Keratinocyte (primary cell): ENCODE results near the gene NUAK1. TPM values are rescaled to one million over a fixed set of nuclear protein-coding genes. Genes with fewer than 3 reads are reported as not detected.
"Not testable (repeated sequence)": the region's sequence is repeated elsewhere in the genome, so short reads cannot be mapped to it uniquely, and the experiment has no call there.

Source experiments
- DNase-seq: peaks from one replicate; pipeline ENCODE4 v3.0.0-alpha.2; 2011; ENCODE audit warnings: low read depth, missing footprints, low spot score
- FAIRE-seq: peaks from 2 replicates; lab custom pipeline; 2011; peaks lifted over from hg19 to GRCh38; lab: Jason Lieb, UNC
- H2AFZ ChIP-seq: 2 replicates; pipeline ENCODE4 v1.6.0; 2012; ENCODE audit warnings: low read length, control low read depth, inconsistent platforms; ENCODE audit not compliant: control insufficient read depth
- H3K27ac ChIP-seq: 2 replicates; pipeline ENCODE4 v1.5.1; 2011; ENCODE audit warnings: low read length; ENCODE audit not compliant: control insufficient read depth, insufficient read depth
- H3K27me3 ChIP-seq: 3 replicates; pipeline ENCODE4 v1.6.0; 2011; ENCODE audit warnings: low read length; ENCODE audit not compliant: control insufficient read depth, insufficient read depth; ENCODE audit errors: extremely low read depth
- H3K36me3 ChIP-seq, 2 experiments: 2 replicates in 1 of 2; 3 replicates in 1 of 2; pipeline ENCODE4 v1.5.1; 2011; ENCODE audit warnings: low read length in 2 of 2, mild to moderate bottlenecking in 1 of 2; ENCODE audit not compliant: control insufficient read depth in 2 of 2, insufficient read depth in 2 of 2; ENCODE audit errors: extremely low read depth in 1 of 2
- H3K4me1 ChIP-seq: 3 replicates; pipeline ENCODE4 v1.5.1; 2011; ENCODE audit warnings: low read length; ENCODE audit not compliant: control insufficient read depth, insufficient read depth; ENCODE audit errors: extremely low read depth
- H3K4me2 ChIP-seq: 3 replicates; pipeline ENCODE4 v1.6.0; 2011; ENCODE audit warnings: low read depth, low read length; ENCODE audit not compliant: control insufficient read depth, insufficient read depth; ENCODE audit errors: extremely low read depth
- H3K4me3 ChIP-seq, 3 experiments: fragments of 200-600 bp in 1 of 3; sonication (generic) in 1 of 3; 2 replicates in 2 of 3; 3 replicates in 1 of 3; pipeline ENCODE4 v1.5.1; 2011 to 2016; ENCODE audit warnings: low read length in 3 of 3, mild to moderate bottlenecking in 3 of 3, control low read depth in 2 of 3, inconsistent platforms in 1 of 3, low read depth in 1 of 3, mixed read lengths in 1 of 3, mixed run types in 1 of 3, moderate library complexity in 1 of 3; ENCODE audit not compliant: control insufficient read depth in 2 of 3, insufficient read depth in 2 of 3; ENCODE audit errors: extremely low read depth in 1 of 3
- H3K79me2 ChIP-seq: 2 replicates; pipeline ENCODE4 v1.6.0; 2012; ENCODE audit warnings: low read length; ENCODE audit not compliant: control insufficient read depth, insufficient read depth
- H3K9ac ChIP-seq: 3 replicates; pipeline ENCODE4 v1.6.0; 2011; ENCODE audit warnings: low read length; ENCODE audit not compliant: control insufficient read depth, insufficient read depth; ENCODE audit errors: extremely low read depth
- H3K9me1 ChIP-seq: 3 replicates; pipeline ENCODE4 v1.6.0; 2011; ENCODE audit warnings: low read length; ENCODE audit not compliant: control insufficient read depth, insufficient read depth; ENCODE audit errors: extremely low read depth
- H3K9me3 ChIP-seq: 2 replicates; pipeline ENCODE4 v1.5.1; 2012; ENCODE audit warnings: low read depth, low read length; ENCODE audit not compliant: control insufficient read depth
- H4K20me1 ChIP-seq: 3 replicates; pipeline ENCODE4 v1.6.0; 2011; ENCODE audit warnings: low read length; ENCODE audit not compliant: control insufficient read depth, insufficient read depth; ENCODE audit errors: extremely low read depth
- CTCF ChIP-seq, 3 experiments: IDR thresholded peaks in 1 of 3; conservative IDR thresholded peaks in 1 of 3; optimal IDR thresholded peaks in 1 of 3; 2 replicates in 2 of 3; 3 replicates in 1 of 3; pipeline versions ENCODE3 to v1.5.1; 2011; ENCODE audit warnings: low read length in 3 of 3, mild to moderate bottlenecking in 3 of 3, moderate library complexity in 2 of 3, control low read depth in 1 of 3, inconsistent platforms in 1 of 3; ENCODE audit not compliant: insufficient read depth in 2 of 3; ENCODE audit errors: extremely low read depth in 1 of 3
- EZH2 ChIP-seq: IDR thresholded peaks from one replicate; pipeline ENCODE4 v1.6.1; 2012; ENCODE audit warnings: inconsistent platforms, mild to moderate bottlenecking, low read length, moderate library complexity
- dilution Hi-C: fragments of 300-500 bp; cut with MboI; formaldehyde crosslinking; loops from one replicate; pipeline ENCODE4 v1.7.0; 2020; ENCODE audit warnings: low sequenced_read_pairs; ENCODE audit not compliant: extremely low pct_ligation_motif_present
- polyA plus RNA-seq, 5 experiments: library from polyadenylated mRNA; depleted of rRNA in 3 of 5; stranded (reverse) in 3 of 5; stranded (forward) in 1 of 5; unstranded in 1 of 5; fragments of >200 nt; gene quantifications; 1 replicate in 1 of 5; 2 replicates in 3 of 5; 3 replicates in 1 of 5; pipeline versions ENCODE4 v1.2.1 to v1.2.3, GENCODE V29; 2011 to 2012; ENCODE audit warnings: missing spikeins in 2 of 5, low read depth in 1 of 5, low replicate concordance in 1 of 5

NUAK1 gene
- polyA plus RNA-seq, 1 donor (not counting 4 experiments of a cell fraction or from before 2014, with no cell fraction given) = 12.3 TPM

- Histone ChIP-seq H3K9me3 (no peaks in the 10 kb centered on the region), H3K9ac (no peak overlapping the region), H4K20me1 (no peaks in the 10 kb centered on the region), H3K4me2 (no peak overlapping the region), H3K27ac (no peak overlapping the region), H3K4me1 (peaks cover 18% of the 10 kb centered on the region), H3K79me2 (peaks cover 9% of the 10 kb centered on the region), H3K4me3 (no peak overlapping the region), H3K27me3 (no peaks in the 10 kb centered on the region), H2AFZ (no peak overlapping the region), H3K36me3 (no peaks in the 10 kb centered on the region), H3K9me1 (no peaks in the 10 kb centered on the region)
- dilution Hi-C loops = no loop called here
- TF ChIP-seq EZH2 = no peak
- no peak for TF ChIP-seq CTCF (optimal IDR thresholded peaks at IDR 0.05 in 1 of 3, IDR thresholded peaks at IDR 0.05 in 1 of 3, conservative IDR thresholded peaks at IDR 0.05 in 1 of 3; ENCODE audit: extremely low read depth in 1 of 3, insufficient read depth in 2 of 3, low read length in 3 of 3)
- no peak for DNase-seq
- no peak for FAIRE-seq
Measured at GRCh38 chr12:106142591-106143261, 4.0 kb upstream of the NUAK1 start.

GRCh38 chr12:106141920-106142319 is 3.2 kb upstream of the NUAK1 start:
- H3K9me3 ChIP-seq, H2AFZ ChIP-seq, H3K9me1 ChIP-seq, dilution Hi-C loops, H3K36me3 ChIP-seq, FAIRE-seq, H4K20me1 ChIP-seq, H3K4me3 ChIP-seq, H3K27ac ChIP-seq, DNase-seq, H3K27me3 ChIP-seq, H3K9ac ChIP-seq, H3K4me2 ChIP-seq: not testable (repeated sequence)
- peaks cover 26% of the 10 kb centered on the region for H3K4me1 ChIP-seq
- H3K79me2 ChIP-seq = peaks cover 17% of the 10 kb centered on the region

GRCh38 chr12:106141452-106141851 is 2.7 kb upstream of the NUAK1 start:
- Histone ChIP-seq H3K27me3 (no peaks in the 10 kb centered on the region), H3K9ac (no peak overlapping the region), H4K20me1 (no peaks in the 10 kb centered on the region), H3K9me1 (no peaks in the 10 kb centered on the region), H3K36me3 (no peaks in the 10 kb centered on the region), H2AFZ (no peak overlapping the region), H3K9me3 (no peaks in the 10 kb centered on the region), H3K27ac (no peak overlapping the region), H3K4me2 (no peak overlapping the region), H3K4me3 (no peak overlapping the region), H3K4me1 (peaks cover 30% of the 10 kb centered on the region), H3K79me2 (peaks cover 22% of the 10 kb centered on the region)
- FAIRE-seq (peak; percentile 57), DNase-seq (no peak)
- TF ChIP-seq EZH2 (no peak), CTCF (optimal IDR thresholded peaks at IDR 0.05 in 1 of 3, IDR thresholded peaks at IDR 0.05 in 1 of 3, conservative IDR thresholded peaks at IDR 0.05 in 1 of 3; ENCODE audit: extremely low read depth in 1 of 3, insufficient read depth in 2 of 3, low read length in 3 of 3) (no peak)
- dilution Hi-C loops = no loop called here
